HPDE6-E6E7 (cell line): ENCODE data around the gene ERH.

Experiments used
- DNase-seq: peaks from one replicate; pipeline ENCODE4 v3.0.0; 2011; ENCODE audit warnings: missing footprints; ENCODE audit errors: extremely low spot score

Gene ERH

GRCh38 chr14:69356903-69357543 lies 41.1 kb downstream of the ERH start:
- no peak for DNase-seq

DNA sequence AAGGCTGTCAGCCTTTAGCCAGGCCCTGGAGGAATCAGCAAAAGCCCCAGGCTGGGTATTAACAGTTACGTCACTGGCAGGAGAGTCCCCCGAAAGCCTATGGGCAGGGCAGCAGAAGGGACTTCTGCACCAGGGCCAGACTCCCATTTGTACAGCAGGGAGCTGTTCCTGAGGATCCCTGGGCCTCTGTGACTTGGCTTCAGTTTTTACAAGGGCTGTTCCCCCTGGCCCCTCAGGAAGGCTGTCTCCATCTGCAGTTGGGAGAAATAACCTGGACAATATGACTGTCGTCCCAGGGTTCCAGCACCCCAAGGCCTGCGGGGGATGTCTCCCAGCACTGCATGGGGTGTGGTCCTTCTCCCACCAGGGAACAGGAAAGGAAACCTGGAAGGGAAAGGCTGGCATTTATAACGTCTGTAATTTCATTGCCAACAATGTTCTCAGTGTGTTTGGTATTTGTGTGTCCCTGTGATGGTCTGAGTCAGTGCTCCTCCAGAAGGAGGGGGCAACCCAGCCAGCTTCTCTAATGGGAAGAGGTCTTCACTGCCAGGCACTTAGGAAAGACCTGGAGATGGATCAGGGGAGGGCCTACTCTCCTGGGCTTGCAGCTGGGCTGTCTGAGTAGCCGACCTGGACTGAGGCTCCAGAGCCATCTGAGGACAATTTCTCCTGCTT lies 42.4 kb downstream of the ERH start:
- DNase-seq: no peak

DNA sequence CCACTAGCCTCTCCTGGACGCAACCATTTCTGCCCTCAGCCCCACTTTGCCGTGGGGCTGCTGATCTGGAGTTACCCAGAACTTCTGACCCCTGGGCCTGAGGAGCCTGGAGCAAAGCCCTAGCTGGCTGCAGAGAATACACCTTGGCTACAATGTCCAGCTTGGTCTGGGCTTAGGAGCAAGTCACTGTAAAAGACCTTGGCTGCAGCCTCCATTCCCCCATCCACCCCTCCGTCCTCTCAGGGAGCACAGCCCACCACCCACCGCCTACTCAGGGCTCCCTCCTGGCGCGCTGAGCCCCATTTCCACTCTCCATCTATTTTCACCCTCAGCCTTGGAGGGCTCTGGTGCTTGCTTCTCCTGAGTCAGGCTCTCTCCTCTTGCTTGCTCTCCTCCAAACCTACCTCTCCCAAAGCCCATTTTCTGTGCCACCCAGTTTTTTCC lies 42.9 kb downstream of the ERH start:
- no peak for DNase-seq

- peak; percentile 47 for DNase-seq
These were observed 43.5 kb downstream of the ERH start for GRCh38 chr14:69354383-69355153.

- DNase-seq: no peak
These were observed 44.9 kb downstream of the ERH start for GRCh38 chr14:69353168-69353567.

- no peak for DNase-seq
These were observed 46.2 kb downstream of the ERH start for GRCh38 chr14:69351911-69352310.

DNA sequence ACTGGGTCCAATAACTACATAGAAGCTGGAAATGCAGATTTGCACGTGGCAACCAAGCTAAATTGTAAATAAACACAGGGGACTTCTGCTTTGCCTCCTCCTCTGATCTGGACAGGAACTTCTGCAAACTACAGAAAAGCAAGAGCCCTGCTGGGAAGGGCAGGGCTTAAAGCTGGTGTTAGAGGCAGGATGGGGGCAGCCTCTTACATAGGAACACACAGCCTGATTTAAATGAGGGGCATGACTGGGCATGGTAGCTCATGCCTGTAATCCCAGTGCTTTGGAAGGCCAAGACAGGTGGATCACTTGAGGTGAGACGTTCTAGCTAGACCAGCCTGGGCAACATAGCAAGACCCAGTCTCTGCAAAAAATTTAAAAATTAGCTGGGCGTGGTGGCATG lies 46.7 kb downstream of the ERH start:
- DNase-seq: no peak

GRCh38 chr14:69350892-69351291 lies 47.2 kb downstream of the ERH start:
- DNase-seq: no peak

GRCh38 chr14:69349091-69349777 lies 48.9 kb downstream of the ERH start:
- no peak for DNase-seq

GRCh38 chr14:69346710-69347109 lies 51.4 kb downstream of the ERH start:
- peak; percentile 39 for DNase-seq

DNA sequence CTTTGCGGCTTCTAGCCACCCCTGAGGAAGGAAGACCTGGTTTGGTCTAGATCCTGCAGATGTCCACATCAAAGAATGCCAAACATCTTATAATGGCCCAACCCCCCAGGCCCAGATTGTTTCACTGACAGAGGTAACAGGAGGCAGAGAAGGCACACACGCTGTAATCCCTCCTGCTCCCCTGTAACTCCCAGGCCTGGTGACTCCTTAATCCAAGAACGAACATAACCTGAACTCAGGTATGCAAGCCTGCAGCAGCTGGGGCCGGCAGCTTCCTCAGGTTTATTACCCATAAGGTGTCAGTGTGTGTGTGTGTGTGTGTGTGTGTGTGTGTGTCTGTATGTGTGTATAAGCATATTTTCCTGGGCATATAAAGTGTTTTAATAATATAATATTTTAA lies 52.7 kb downstream of the ERH start:
- DNase-seq: no peak

GRCh38 chr14:69344171-69344570 lies 53.9 kb downstream of the ERH start:
- DNase-seq: no peak

DNA sequence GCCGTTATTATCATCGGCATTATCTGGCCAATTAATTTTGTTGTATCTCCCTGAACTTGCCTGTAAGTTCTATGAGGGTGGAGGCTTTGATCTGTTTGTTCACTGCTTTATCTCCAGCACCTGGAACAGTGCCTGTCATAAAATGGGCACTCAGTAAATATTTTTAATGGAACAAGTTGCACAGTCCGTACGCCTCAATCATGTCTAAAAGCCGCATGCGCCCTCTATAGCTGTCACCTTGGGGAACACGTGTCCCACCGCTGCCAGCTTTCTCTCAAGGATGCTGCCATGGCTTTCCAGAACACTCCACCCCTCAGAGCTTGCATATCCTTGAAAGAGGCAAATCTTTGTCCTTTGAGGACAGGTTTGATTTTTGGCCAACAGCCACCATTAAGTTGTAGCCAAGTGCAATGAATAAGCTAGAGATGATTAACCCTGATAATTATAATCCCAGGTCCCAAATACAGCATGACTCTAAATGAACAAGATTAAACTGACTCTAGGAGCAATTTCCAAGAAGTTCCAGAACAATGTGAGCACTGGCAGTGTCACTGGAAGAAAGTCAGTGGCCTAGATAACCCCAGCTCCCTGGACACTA lies 55.1 kb downstream of the ERH start:
- DNase-seq: no peak

DNA sequence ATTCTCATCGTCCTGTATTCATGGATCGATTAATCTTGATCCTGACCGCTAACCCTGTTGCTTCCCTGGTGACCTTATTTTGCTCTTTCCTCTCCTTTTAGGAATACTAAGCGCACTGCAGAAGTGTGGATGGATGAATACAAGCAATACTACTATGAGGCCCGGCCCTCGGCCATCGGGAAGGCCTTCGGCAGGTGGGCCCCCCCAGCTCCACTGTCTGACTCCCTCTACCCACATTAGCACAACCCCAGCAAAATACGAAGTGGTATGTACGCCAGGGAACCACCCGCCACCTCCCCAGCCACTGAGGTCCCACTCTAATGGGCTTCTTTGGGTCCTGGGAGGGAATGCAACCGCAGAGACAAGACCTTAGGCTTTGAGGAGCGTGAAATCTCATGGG lies 58.7 kb downstream of the ERH start:
- DNase-seq: no peak

DNA sequence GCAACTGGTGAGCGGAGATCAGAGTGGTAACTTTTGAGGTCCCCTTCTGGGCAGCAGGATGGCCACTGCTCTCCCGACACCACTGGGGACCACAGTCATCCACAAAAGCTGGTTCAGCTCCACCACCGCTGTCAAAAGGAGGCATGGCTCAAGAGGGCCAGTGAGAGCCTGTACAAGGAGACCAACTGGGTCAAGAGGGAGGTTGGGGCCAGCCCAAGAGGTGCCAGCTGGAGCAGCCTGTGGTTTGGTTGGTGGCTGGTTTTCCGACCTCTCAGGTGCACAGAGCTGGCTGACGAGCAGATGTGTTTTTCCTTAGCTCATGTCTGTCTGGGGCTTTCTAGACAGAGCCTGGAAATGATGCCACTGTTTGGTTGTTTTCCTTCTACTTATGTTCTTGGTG lies 60.1 kb downstream of the ERH start:
- DNase-seq: no peak

- no peak for DNase-seq
These were observed 62.7 kb downstream of the ERH start for GRCh38 chr14:69335371-69335771.

GRCh38 chr14:69334576-69334975 lies 63.5 kb downstream of the ERH start:
- no peak for DNase-seq

DNA sequence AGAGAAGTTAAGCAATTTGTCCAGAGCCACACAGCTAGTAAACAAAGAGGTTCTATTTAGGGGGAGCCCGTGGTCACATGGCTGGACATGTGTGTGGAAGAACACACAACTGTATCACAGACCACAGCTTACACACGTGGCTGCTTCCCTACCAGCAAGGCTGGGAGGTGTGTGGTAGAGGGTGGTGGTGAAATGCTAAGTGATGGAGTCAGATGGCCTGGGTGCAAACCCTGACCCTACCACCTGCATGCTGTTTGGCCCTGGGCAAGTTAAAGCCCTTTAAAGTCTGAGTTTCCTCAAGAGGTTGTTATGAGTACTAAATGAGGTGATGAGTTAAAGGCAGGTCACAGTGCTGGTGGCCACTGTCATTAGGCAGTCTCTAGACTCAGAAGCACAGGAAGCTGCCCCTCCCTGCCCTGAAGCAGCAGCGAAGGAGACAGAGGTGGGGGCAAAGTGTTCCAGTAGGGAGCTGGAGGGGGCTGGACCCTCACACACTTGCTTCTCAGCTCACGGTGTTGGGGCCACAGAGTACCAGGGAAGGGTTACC lies 64.2 kb downstream of the ERH start:
- no peak for DNase-seq

- no peak for DNase-seq
These were observed 65.2 kb downstream of the ERH start for GRCh38 chr14:69332782-69333395.

DNA sequence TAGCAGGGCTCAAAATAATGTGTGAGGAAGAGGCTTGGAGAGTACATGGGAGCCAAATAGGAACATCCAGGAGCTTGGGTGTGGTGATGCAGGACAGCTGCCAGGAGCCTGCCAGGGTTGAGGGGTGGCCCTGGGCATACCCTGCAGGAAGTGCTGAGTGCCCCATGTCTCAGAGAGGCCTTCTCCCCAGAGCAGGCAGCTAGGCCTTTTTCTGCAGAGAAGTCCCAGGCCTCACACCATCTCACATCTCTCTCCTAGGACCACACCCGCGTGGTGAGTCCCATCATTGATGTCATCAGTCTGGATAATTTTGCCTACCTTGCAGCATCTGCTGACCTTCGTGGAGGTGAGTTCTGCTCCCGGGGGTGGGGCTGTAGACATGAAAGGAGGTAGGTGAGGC lies 66.9 kb downstream of the ERH start:
- no peak for DNase-seq
